H1 (cell line): ENCODE results near the gene PDZD4.

Experiments used
- CTCF ChIP-seq, 3 experiments: IDR thresholded peaks; 1 replicate in 2 of 3; 2 replicates in 1 of 3; pipeline versions ENCODE4 v1.5.1 to v1.6.1; 2011; ENCODE audit warnings: low read length in 3 of 3, mild to moderate bottlenecking in 3 of 3, inconsistent platforms in 2 of 3, low read depth in 1 of 3, moderate library complexity in 1 of 3; ENCODE audit not compliant: insufficient read depth in 1 of 3; ENCODE audit errors: control extremely low read depth in 1 of 3
- E2F6 ChIP-seq: IDR thresholded peaks from 2 replicates; pipeline ENCODE4 v1.6.1; 2012; ENCODE audit warnings: inconsistent platforms
- HDAC6 ChIP-seq: IDR thresholded peaks from one replicate; pipeline ENCODE4 v1.7.1; 2012; ENCODE audit warnings: low read depth, mild to moderate bottlenecking, inconsistent platforms, low read length, moderate library complexity
- MAFK ChIP-seq: IDR thresholded peaks from 2 replicates; pipeline ENCODE4 v1.6.1; 2012; ENCODE audit warnings: low read depth, mild to moderate bottlenecking, improper control_type of control experiment, low read length
- POLR2AphosphoS5 ChIP-seq: IDR thresholded peaks from 2 replicates; pipeline ENCODE4 v1.6.1; 2011; ENCODE audit warnings: low read depth, low read length

DNA sequence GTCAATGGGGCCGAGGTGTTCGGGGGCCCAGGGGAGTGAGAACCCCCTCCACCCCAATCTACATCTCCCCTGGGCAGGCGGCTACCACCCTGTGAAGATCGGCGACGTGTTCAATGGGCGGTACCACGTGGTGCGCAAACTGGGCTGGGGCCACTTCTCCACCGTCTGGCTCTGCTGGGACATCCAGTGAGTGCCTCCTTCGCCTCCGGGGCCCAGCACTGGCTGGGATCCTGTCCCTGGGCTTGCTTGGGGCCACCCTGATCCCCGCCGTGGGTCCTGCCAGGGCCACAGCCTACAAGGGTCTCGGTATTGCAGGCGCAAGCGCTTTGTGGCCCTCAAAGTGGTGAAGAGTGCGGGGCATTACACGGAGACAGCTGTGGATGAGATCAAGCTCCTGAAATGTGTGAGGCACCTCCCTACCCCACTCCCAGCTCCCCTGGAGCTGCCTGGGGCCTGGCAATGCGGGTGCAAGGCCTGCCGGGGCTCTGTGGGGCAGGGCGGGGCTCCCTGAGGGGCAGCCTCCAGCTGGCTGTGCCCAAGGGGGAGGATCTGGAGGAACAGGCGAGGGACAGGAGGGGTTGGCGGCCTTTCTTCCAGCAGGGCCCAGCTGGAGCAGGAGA, 48.8 kb downstream of the PDZD4 start:
- no peak for TF ChIP-seq POLR2AphosphoS5
- no peak for TF ChIP-seq CTCF (IDR thresholded peaks at IDR 0.05; ENCODE audit: control extremely low read depth in 1 of 3, insufficient read depth in 1 of 3, low read depth in 1 of 3, low read length in 3 of 3)
- no peak for TF ChIP-seq E2F6
- no peak for TF ChIP-seq HDAC6
- TF ChIP-seq MAFK: no peak
